GM18520 (cell line): ENCODE measurements around the gene P2RX7.
A peak's percentile ranks its signal among the peaks of the same experiment; 100 is the strongest.

Experiments used
- ATAC-seq: cut with Tn5 transposase; IDR thresholded peaks from one replicate; pipeline ENCODE4 v1.9.1; 2021; ENCODE audit not compliant: unreplicated experiment

Gene P2RX7

DNA sequence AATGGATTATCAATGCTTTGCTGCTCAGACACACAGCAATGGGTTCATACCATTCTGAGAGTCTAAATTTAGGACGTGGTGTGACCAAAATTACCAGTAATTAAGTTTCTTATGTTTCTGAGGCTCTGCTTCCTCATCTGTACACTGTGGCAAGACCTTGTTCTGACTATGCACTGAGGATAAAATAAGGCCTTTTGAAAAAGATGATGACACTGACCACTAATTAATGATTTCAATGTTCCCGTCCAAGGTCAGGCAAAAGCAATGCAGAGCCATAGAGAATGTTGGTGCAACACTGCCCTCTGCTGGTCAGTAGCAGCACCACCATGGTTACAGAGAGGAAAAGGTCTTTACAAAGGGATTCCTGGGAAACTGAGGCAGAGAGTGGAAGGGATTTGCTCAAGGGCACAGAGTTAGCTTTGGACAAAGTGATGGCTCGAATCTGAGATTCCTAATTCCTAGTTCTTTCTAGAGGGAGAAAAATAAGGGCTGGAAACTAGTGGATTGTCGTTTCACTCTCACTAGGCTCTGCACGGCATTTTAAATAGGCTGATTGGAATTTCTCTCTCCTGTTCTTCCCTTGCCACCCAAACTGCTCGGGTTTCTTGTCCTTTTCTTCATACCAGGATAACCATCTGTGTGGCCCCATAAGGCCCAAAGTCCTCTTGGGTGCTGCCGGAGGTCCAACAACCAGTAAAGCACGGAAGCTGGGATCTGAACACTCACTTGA, 22.3 kb upstream of the P2RX7 start:
- peak; percentile 87 for ATAC-seq

- ATAC-seq, result no peak
These were observed 21.0 kb upstream of the P2RX7 start for GRCh38 chr12:121111684-121112083.

DNA sequence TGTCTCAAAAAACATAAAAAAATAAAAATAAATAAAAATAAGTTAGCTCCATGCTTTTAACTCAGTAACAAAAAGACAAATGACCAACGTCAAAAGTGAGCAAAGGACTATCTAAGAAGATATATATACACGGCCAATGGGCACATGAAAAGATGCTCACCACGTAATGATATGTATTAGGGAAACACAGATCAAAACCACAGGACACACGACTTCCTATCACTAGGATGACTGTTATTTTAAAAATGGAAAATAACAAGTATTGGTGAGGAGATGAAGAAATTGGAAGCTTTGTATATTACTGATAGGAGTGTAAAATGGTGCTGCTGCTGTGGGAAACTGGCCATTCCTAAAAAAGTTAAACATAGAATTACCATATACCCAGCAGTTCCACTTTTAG, 20.2 kb upstream of the P2RX7 start:
- ATAC-seq, result no peak

DNA sequence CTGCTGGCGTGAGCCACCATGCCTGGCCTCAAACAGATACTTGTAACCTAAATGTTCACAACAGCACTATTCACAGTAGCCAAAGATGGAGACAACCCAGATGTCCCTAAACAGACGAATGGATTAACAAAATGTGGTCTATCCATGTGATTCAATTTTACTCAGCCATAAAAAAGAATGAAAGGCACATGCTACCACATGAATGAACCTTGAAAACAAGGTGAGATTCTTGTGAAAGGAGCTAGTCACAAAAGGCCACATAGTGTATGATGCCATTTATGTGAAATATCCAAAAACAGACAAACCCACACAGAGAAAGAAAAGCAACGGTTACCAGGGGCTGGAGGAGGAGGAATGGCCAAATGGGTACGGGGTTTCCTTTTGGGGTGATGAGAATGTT, 19.6 kb upstream of the P2RX7 start:
- ATAC-seq, result no peak

DNA sequence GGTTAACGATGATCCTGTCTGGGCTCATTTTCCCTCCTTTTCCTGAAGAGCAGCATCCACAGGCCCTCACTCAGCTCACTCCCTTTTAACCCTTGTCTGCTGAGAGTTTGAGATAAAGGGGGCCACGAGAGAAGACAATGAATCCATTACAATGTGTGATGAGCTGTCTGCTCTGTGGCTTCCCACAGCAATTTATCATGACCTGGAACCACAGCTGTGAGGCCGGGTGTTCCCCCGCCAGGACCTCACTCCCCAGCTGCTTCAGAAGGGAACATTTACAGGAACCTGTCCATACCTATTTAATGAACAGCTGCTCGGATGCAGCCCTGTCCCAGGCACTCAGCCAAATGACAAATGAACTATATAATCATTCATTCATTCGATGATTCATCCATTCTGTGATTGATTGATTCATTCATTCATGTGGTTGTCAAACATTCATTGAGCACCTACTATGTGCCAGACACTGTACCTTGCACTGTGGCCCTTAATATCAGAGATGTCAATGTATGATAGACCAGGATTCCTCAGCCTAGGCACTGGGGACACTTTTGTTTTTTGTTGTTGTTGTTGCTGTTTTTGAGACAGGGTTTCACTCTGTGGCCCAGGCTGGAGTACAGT, 18.5 kb upstream of the P2RX7 start:
- ATAC-seq, result no peak

DNA sequence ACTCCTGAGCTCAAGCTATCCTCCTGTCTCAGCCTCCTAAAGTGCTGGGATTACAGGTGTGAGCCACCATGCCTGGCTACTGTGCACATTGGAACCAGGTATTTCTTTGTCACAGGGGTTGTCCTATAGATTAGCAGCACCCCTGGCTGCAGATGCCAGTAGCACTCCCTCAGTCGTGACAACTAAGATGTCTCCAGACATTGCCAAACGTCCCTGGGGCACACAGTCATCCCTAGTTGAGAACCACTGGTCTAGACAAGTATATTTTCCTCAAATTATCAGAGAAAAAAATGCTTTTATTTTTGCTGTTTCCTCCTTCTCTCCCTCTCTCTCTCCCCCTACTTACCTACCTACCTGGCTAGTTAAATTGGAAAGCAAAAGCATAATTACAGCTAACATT, 17.9 kb upstream of the P2RX7 start:
- no peak for ATAC-seq

DNA sequence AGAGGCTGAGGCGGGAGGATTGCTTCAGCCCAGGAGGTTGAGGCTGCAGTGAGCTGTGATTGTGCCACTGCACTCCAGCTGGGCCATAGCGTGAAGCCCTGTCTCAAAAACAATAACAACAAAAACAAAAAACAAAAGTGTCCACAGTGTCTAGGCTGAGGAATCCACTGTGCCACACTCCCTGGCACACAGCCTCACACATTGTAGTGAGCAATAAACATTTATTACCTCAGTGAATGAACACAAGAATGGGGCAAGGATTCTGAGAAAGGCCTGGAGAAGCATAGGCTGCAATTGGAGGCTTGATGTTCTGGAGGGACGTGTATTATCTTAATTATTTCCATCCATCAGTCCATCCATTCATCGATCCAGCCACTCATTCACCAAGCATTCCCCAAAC, 17.1 kb upstream of the P2RX7 start:
- no peak for ATAC-seq

DNA sequence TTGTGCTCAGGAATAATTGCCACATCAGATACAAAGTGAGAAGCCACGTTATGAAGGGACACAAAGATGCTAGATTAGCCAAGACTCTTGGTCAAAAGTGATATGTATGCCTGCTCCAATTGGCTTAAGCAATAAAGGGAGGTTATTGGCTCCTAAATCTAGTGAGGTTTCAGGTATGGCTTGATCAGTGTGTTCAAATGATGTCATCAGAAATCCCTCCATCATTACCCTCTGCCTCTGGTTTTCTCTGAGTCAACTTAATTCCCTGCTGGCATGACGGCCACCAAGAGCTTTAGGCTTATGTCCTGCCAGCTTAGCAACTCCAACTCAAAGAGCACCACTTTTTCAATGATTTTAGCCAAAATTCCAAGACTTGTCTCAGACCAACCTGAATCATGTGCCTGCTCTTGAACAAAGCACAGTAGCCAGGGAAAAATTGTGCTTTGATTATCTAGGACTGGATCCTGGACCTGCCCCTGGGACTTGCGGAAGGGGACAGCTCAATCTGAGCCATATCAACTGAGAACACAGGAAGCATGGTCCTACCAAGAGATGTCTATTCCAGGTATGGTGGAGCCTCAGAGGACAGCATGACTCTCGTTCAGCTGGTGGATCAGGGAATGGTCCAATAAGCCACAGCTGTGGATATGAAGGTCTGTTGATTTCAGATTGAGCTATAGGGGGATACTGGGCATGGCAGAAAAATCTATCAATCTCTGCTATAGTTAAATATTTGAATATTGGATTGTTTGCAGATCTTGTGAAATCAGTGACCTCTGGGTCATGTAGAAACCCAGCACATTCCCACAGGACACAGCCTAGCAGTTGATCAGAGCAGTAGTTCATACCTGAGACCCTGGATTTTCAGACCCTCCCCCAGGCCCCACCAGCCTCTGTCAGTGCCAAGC, 16.1 kb upstream of the P2RX7 start:
- ATAC-seq, result no peak

DNA sequence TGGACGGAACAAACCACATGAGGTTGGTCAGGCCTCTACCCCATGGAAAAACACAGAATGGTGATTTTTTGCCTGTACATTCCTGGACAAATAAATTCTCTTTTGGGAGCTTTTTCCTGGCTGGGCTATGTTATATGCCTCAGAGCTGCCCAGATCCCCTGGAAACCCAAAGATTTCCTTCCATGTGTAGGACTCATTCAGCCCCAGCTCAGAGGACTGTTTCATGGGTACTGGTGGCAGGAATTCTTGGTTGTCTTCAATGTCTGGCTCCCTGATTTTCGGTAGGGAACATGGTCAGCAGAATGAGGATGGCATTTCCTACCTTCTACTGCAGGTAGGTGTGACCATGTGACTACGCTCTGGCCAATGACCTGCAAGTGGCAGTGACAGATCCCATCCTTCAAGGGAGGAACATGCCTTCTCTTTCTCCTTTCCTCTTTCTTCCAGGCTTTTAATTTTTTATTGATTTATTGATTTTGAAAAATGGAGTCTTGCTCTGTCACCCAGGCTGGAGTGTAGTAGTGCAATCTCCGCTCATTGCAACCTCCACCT, 15.4 kb upstream of the P2RX7 start:
- ATAC-seq, result no peak

GRCh38 chr12:121120323-121120722, 12.4 kb upstream of the P2RX7 start:
- no peak for ATAC-seq

DNA sequence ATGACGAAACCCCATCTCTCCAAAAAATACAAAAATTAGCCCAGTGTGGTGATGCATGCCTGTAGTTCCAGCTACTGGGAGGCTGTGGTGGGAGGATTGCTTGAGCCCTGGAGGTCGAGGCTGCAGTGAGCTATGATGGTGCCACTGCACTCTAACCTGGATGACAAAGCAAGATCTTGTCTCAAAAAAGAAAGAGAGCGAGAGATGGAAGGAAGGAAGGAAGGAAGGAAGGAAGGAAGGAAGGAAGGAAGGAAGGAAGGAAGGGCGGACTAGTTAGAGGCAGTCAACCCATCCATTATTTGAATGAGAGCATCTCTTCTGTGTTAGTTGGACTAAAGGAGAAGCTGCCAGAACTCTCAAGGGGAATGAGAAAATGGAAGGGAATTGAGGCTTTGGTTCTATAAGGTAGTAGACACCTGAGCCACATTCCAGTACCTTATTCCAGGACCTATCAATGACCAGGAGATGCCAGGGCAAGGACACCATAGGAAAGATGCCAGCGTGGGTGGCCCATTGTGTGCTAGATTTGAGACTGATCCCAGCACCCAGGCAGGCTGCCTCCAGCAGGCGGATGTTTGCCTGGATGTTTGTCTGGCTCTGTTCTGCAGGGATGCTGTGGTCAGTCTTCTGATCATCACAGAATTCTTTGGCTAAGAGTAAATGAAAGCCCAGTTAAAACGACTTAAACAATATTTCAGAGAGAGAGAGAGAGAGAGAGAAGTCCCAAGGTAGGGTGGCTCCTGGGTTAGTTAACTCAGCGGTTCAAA, 11.5 kb upstream of the P2RX7 start:
- ATAC-seq, result no peak

- no peak for ATAC-seq
These were observed 10.9 kb upstream of the P2RX7 start for GRCh38 chr12:121121805-121122204.

DNA sequence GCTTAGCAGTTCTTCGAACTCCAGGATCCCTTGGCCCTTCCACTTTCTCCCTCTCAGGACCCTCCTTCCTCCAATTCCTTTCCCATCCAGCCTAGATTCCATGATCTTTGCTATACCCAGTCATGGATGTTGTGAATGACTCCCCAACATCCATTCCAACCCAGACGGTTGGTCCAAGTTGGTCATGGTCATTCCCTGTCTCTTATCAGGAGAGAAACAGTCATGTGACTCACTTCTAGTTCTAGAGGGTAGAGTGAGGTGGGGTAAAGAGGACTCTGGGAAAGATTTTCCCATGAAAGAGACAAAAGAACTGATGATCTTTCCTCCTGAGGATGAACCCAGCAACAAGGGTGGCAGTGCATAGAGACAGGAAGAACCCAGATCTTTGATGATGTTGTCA, 9.2 kb upstream of the P2RX7 start:
- no peak for ATAC-seq

DNA sequence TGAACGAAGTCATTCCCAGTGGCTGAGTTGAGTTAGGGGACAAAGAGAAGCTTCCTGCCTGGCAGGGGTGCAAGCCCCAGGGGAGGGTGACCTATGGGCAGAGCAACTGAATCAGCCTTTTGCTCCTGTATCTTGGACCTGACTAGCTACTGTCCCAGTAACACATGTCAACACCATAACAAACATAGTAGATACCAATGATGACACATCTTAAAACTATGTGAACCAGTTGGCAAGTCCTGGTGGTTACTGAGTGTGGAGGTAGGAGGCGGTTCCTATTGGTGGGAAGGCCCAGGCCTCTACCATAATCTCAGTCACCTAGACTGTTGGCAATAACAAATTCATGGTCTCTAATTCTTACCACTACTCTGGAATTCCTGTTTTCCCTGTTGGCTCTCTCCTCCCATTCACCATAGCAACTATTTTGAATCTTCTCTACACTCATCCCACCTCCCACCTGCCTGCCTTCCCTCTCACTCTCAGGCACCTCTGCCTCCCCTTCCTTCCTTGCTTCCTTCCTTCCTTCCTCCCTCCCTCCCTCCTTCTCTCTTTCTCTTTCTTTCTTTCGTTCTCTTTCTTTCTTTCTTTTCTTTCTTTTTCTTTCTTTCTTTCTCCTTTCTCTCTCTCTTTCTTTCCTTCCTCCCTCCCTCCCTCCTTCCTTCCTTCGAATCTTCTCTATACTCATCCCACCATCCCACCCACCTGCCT, 8.1 kb upstream of the P2RX7 start:
- no peak for ATAC-seq

- no peak for ATAC-seq
These were observed 5.2 kb upstream of the P2RX7 start for GRCh38 chr12:121127501-121127900.

DNA sequence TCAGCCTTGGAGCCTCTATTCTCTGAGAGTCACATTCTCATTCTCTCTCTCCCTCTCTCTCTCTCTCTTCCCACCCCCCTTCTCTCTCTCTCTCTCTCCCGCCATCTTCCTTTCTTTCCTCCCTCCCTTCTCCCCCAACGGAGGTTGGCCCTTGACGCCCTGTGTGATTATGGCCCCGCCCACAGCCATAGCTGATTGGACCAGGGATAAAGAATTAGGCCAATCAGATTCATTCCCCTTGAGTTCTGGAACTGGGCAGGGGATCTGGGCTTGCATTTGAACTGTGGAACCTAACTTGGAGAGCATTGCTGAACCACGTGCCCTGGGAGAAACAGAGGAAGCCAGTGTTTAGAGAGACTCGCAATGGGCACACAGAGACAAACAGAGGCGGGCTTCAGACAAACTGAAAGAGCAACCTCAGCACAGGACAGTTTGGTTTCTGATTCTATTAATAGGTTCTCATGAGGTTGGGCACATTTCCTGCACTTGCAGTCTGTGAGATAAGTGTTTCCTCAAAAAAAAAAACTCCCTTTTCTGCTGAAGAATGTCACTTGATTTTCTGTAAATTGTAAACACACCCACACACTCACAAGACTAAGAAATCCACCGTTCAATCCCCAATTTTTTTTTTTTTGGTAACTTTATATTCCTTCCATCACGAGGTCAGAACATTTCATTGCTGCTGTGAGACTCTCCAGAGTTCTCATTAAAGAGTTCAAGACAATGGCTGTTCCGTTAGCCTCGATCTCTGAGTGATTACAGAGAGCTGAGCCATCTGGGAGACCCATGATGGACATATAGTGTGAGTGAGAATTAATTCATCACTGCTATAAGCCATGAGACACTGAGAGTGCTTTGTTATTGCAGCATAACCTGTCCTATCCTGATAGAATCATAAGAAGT, 3.5 kb upstream of the P2RX7 start:
- ATAC-seq, result peak; percentile 60

- no peak for ATAC-seq
These were observed 2.9 kb upstream of the P2RX7 start for GRCh38 chr12:121129811-121130147.

DNA sequence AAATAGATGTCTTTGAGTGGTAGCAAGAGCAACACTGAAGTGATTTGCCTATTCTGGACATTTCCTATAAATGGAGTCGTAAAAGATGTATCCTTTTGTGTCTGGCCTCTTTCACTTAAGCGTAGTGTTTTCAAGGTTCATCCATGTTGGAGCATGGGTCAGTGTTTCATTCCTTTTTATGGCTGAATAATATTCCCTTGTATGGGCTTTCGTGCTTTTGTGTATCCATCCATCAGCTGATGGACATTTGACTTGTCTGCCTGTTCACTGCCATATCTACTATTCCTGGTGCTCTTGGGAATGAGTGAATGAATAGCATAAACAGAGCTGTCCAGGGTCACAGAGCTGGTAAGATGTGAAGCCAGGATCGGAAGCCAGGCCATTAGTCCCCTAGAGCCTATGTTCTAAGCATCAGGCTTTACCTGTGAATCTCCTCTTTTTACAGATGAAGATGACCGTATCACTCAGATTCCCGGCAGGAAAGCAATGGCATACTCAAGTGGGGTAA, 1.8 kb upstream of the P2RX7 start:
- ATAC-seq, result no peak

DNA sequence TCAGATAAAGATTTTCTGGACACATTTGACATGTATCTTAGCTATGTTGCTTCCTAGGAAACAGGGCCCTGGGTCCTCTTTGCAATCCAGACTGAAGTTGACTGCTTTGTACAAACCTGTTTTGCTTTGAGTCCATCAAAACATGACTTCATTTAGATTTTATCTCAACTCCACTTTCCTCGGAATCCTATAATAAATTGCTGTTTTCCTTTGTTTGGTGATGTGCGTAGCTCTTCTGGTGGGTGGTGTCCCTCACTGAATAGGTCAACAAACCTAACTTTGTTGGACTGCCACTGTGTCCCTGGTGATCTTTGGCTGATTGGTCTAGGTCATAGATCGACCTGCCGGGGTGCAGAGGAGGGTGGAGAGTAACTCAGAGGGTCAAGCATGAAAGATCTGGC, 735 bp upstream of the P2RX7 start:
- no peak for ATAC-seq
